Lung (tissue), 12 donors: ENCODE measurements around the gene AP3M1. TPM values are rescaled to one million over a fixed set of nuclear protein-coding genes. Genes with fewer than 3 reads are reported as not detected.

Experiments
- ATAC-seq: fragments of 200-7000 bp; cut with Tn5 transposase; one replicate; pipeline ENCODE4 v1.9.1; 2020; ENCODE audit warnings: moderate number of reproducible peaks; ENCODE audit not compliant: insufficient read depth, low FRiP score
- DNase-seq, 3 donors: peaks; one replicate each; pipeline ENCODE4 v3.0.0-alpha.2; 2013 to 2017
- H3K27ac ChIP-seq, 2 donors: one replicate each; pipeline ENCODE4 v1.5.1; 2013; ENCODE audit warnings: mild to moderate bottlenecking in 2 of 2, moderate library complexity in 2 of 2, control low read depth in 1 of 2, inconsistent platforms in 1 of 2, low read depth in 1 of 2, low read length in 1 of 2
- H3K27me3 ChIP-seq, 3 donors: one replicate each; pipeline ENCODE4 v1.5.1; 2013; ENCODE audit warnings: low read length in 2 of 3; ENCODE audit not compliant: control insufficient read depth in 3 of 3, insufficient read depth in 3 of 3
- H3K36me3 ChIP-seq, 4 donors: one replicate each; pipeline ENCODE4 v1.5.1; 2013; ENCODE audit warnings: low read length in 4 of 4, mild to moderate bottlenecking in 1 of 4, moderate library complexity in 1 of 4; ENCODE audit not compliant: control insufficient read depth in 4 of 4, insufficient read depth in 4 of 4
- H3K4me1 ChIP-seq, 5 donors: one replicate each; pipeline ENCODE4 v1.5.1; 2013; ENCODE audit warnings: low read length in 5 of 5, mild to moderate bottlenecking in 2 of 5, moderate library complexity in 1 of 5; ENCODE audit not compliant: control insufficient read depth in 5 of 5, insufficient read depth in 5 of 5
- H3K4me3 ChIP-seq: one replicate; pipeline ENCODE4 v1.5.1; 2013; ENCODE audit warnings: mild to moderate bottlenecking, control low read depth, moderate library complexity
- H3K9ac ChIP-seq, 2 donors: one replicate each; pipeline ENCODE4 v1.5.1; 2013; ENCODE audit warnings: low read length in 2 of 2, control low read depth in 1 of 2; ENCODE audit not compliant: insufficient read depth in 1 of 2
- H3K9me3 ChIP-seq, 4 donors: one replicate each; pipeline ENCODE4 v1.5.1; 2013; ENCODE audit warnings: low read length in 3 of 4, mild to moderate bottlenecking in 1 of 4, moderate library complexity in 1 of 4; ENCODE audit not compliant: control insufficient read depth in 4 of 4, insufficient read depth in 3 of 4
- CTCF ChIP-seq: IDR thresholded peaks from 2 replicates; pipeline ENCODE4 v1.5.1; 2012; ENCODE audit warnings: mild to moderate bottlenecking; ENCODE audit errors: control extremely low read depth, extremely low read depth
- WGBS, 2 donors: extraction: QIAGEN DNeasy Blood & Tissue Kit; methylation state at CpG; one replicate each; pipeline ENCODE4 v1.1.7; 2013; 5-methylcytosine and 5-hydroxymethylcytosine counted together
- polyA plus RNA-seq, 2 donors: library from polyadenylated mRNA; stranded (reverse); fragments of 200-250 nt; gene quantifications; one replicate each; pipeline ENCODE4 v1.2.1, GENCODE V29; 2013
- total RNA-seq, 2 donors: library from RNA; depleted of rRNA in 1 of 2; stranded (reverse); fragments of >200 nt in 1 of 2; gene quantifications; one replicate each; pipeline ENCODE4 v1.2.1, GENCODE V29; 2014 to 2021
- donor health status: control.
- donor health status: control.
- donor health status: Bipolar disorder and iron deficiency.
- donor health status: healthy.
- donor health status: DM: yes; HTN: yes; CAD: no.

Gene AP3M1
- total and polyA plus RNA-seq, 4 donors, result 9.0 to 51.9 (median 25.0) TPM

DNA sequence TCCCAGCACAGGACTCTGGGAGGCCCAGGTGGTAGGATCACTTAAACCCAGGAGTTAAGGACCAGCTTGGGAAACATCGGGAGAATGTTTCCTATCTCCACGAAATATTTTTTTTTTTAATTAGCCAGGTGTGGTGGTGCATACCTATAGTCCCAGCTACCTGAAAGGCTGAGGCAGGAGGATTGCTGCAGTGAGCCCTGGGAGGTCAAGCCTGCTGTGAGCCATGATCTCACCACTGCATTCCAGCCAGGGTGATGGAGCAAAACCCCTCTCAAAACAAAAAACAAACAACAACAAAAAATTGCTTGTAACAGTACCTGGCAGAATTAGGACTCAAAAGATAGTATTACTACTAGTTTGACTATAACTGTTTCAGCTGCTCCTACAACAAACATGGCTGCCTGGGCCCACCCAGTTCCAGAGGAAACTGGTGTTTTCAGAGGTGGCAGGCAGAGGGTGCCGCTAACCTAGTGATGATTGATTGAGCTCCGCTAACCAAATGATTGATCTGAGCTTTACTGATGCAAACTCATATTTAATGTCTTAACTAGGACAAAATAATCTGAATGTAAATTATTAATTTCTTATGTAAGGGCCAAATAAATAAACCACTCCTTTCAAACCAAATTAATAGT, 57.0 kb downstream of the AP3M1 start:
- Histone ChIP-seq H3K27ac (no peak overlapping the region), H3K9me3 (no peaks in the 10 kb centered on the region), H3K27me3 (no peaks in the 10 kb centered on the region), H3K4me1 (peaks cover 0 to 6% (median 0%) of the 10 kb centered on the region in 5 donors), H3K4me3 (no peak overlapping the region), H3K36me3 (peaks cover 40 to 59% (median 48%) of the 10 kb centered on the region in 4 donors), H3K9ac (no peak overlapping the region)
- no peak for DNase-seq
- ATAC-seq, result no peak
- WGBS, 2 donors, result 94 to 97% methylated on average over 4 of the region's 4 CpGs
- TF ChIP-seq CTCF, result no peak

DNA sequence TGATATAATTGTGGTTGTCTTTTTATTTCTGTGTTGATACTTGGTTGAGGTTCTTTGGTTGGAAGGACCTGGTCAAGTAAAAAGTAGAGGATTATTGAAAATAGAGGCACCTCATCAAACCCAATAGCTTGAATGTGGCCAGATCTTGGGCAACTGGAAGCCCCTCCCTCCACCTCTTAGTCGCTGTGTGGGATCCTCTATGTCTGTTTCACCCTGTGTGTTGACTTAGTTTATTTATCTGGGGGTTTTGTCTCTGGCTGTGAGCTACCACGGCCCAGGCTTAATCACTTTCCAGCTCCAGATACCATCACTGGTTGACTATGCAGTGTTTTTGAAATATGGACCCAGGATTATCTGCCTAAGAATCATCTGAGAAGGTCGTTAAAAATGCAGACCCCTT, 58.3 kb downstream of the AP3M1 start:
- ATAC-seq (no peak), DNase-seq (no peak)
- no peak for TF ChIP-seq CTCF
- Histone ChIP-seq H3K27me3 (no peaks in the 10 kb centered on the region), H3K9ac (no peak overlapping the region), H3K9me3 (no peaks in the 10 kb centered on the region), H3K4me1 (peaks cover 0 to 9% (median 0%) of the 10 kb centered on the region in 5 donors), H3K27ac (no peak overlapping the region), H3K4me3 (no peak overlapping the region), H3K36me3 (peaks cover 33 to 48% (median 40%) of the 10 kb centered on the region in 4 donors)
- WGBS, 2 donors, result 91 to 96% methylated on average over 3 of the region's 3 CpGs

- DNase-seq, result peak in 2 of 3 donors; percentile 84 to 85
Observed at GRCh38 chr10:74088722-74089121, 61.9 kb downstream of the AP3M1 start.

More at GRCh38 chr10:74088722-74089121, 61.9 kb downstream of the AP3M1 start:
- Histone ChIP-seq H3K27ac (no peak overlapping the region), H3K9me3 (no peaks in the 10 kb centered on the region), H3K27me3 (no peaks in the 10 kb centered on the region), H3K36me3 (peaks cover 18 to 43% (median 25%) of the 10 kb centered on the region in 4 donors), H3K4me1 (peaks cover 0 to 9% (median 0%) of the 10 kb centered on the region in 5 donors), H3K4me3 (no peak overlapping the region), H3K9ac (peak overlapping the region in 1 of 2 donors; percentile 57)
- WGBS, 2 donors, result 44 to 55% methylated on average over 3 of the region's 3 CpGs
- ATAC-seq, result no peak
- no peak for TF ChIP-seq CTCF
